BLaER1 (cell line): ENCODE results near the gene TTC4.

Source experiments
- H3K27ac ChIP-seq: shearing (Covaris generic); formaldehyde crosslinking; 2 replicates; pipeline ENCODE4 v1.8.1; 2022
- H3K27me3 ChIP-seq: shearing (Covaris generic); formaldehyde crosslinking; 2 replicates; pipeline ENCODE4 v1.8.1; 2022
- H3K36me3 ChIP-seq: shearing (Covaris generic); formaldehyde crosslinking; 2 replicates; pipeline ENCODE4 v1.8.1; 2022
- H3K4me1 ChIP-seq: shearing (Covaris generic); formaldehyde crosslinking; 2 replicates; pipeline ENCODE4 v1.8.1; 2022
- H3K4me2 ChIP-seq: shearing (Covaris generic); formaldehyde crosslinking; 2 replicates; pipeline ENCODE4 v1.8.1; 2022
- H3K4me3 ChIP-seq: shearing (Covaris generic); formaldehyde crosslinking; 2 replicates; pipeline ENCODE4 v1.8.1; 2022
- H3K9ac ChIP-seq: shearing (Covaris generic); formaldehyde crosslinking; 2 replicates; pipeline ENCODE4 v1.8.1; 2022
- H3K9me3 ChIP-seq: shearing (Covaris generic); formaldehyde crosslinking; 2 replicates; pipeline ENCODE4 v1.8.1; 2022
- H4K20me1 ChIP-seq: shearing (Covaris generic); formaldehyde crosslinking; 2 replicates; pipeline ENCODE4 v1.8.1; 2022
- Cebpa-rat ChIP-seq: shearing (Covaris generic); IDR thresholded peaks from 2 replicates; pipeline ENCODE4 v1.8.1; 2022

TTC4 gene

GRCh38 chr1:54701996-54702395, 13.7 kb upstream of the TTC4 start:
- Histone ChIP-seq H3K27ac (no peak overlapping the region), H3K27me3 (no peaks in the 10 kb centered on the region), H3K4me1 (no peaks in the 10 kb centered on the region), H3K9ac (no peak overlapping the region), H3K4me3 (no peak overlapping the region), H3K9me3 (no peaks in the 10 kb centered on the region), H3K36me3 (no peaks in the 10 kb centered on the region), H4K20me1 (no peaks in the 10 kb centered on the region), H3K4me2 (no peak overlapping the region)
- no peak for TF ChIP-seq Cebpa-rat

GRCh38 chr1:54703471-54703870, 12.2 kb upstream of the TTC4 start:
- Histone ChIP-seq H3K27me3 (no peaks in the 10 kb centered on the region), H4K20me1 (no peaks in the 10 kb centered on the region), H3K9ac (no peak overlapping the region), H3K9me3 (no peaks in the 10 kb centered on the region), H3K36me3 (no peaks in the 10 kb centered on the region), H3K4me1 (no peaks in the 10 kb centered on the region), H3K4me2 (no peak overlapping the region), H3K27ac (no peak overlapping the region), H3K4me3 (no peak overlapping the region)
- TF ChIP-seq Cebpa-rat: no peak

DNA sequence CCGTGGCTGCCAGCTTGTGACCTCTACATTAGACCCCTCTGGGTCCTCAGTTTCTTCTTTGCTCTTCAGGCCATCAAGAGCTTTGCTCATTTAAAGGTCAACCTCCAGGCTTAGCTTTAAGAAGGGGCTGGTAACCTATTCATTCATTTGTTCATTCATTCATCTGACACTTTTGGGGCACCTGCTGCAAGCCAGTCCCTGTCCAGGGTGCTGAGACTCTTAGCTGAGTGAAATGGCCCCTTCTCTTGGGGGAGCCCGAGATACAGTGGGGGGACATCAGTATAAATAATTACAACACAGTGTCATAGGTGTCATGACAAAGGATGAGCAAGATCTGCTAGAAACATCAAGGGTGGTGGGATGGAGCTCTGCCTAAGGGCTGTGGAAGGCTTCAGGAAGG, 10.5 kb upstream of the TTC4 start:
- no peak overlapping the region for H3K9ac ChIP-seq
- no peak overlapping the region for H3K4me3 ChIP-seq
- H3K4me2 ChIP-seq: no peak overlapping the region
- H4K20me1 ChIP-seq: no peaks in the 10 kb centered on the region
- no peaks in the 10 kb centered on the region for H3K27me3 ChIP-seq
- no peak for TF ChIP-seq Cebpa-rat
- H3K27ac ChIP-seq: no peak overlapping the region
- no peaks in the 10 kb centered on the region for H3K36me3 ChIP-seq
- no peaks in the 10 kb centered on the region for H3K4me1 ChIP-seq
- H3K9me3 ChIP-seq: no peaks in the 10 kb centered on the region

DNA sequence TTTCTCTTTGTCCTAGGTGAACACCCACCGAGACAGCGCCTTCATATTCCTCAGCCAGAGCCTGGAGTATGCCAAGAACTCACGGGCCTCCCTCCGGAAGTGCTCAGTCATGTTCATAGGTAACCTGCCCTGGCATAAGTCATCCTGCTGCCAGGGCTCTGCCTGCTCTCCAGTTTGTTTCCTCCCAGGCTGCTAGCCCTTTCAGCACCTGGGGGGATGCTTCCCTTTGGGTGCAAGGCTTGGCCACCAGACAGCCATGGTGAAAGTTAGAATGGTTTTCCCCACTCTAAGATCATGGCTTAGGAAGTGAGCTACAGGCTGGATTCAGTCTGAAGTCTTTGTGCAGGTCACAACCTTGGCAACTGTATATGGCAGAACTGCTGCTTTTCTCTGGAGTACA, 9.2 kb upstream of the TTC4 start:
- H3K9ac ChIP-seq: no peak overlapping the region
- H3K4me2 ChIP-seq: no peak overlapping the region
- no peaks in the 10 kb centered on the region for H3K27me3 ChIP-seq
- no peak overlapping the region for H3K27ac ChIP-seq
- no peaks in the 10 kb centered on the region for H3K9me3 ChIP-seq
- H3K4me1 ChIP-seq: no peaks in the 10 kb centered on the region
- TF ChIP-seq Cebpa-rat: no peak
- H3K4me3 ChIP-seq: no peak overlapping the region
- no peaks in the 10 kb centered on the region for H4K20me1 ChIP-seq
- no peaks in the 10 kb centered on the region for H3K36me3 ChIP-seq

DNA sequence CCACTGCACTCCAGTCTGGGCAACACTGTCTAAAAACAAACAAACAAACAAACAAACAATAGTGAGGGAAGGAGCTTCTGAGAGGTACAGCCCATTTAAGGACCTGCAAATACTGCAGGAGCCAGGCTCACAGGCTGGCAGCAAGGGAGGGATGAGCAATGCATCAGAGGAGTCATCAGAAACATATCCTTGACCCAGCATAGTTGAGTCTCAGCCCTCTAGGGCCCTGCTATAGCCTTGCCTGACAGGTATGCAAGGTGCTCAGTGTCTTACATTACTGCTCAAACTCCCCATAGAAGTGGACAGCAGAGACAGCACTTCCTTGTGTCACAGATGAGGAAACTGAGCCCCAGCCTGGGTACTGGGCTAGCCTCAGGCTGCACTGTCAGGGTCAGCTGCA, 7.3 kb upstream of the TTC4 start:
- no peak overlapping the region for H3K4me2 ChIP-seq
- no peaks in the 10 kb centered on the region for H3K4me1 ChIP-seq
- no peak for TF ChIP-seq Cebpa-rat
- H3K27ac ChIP-seq: no peak overlapping the region
- no peaks in the 10 kb centered on the region for H3K36me3 ChIP-seq
- H3K9ac ChIP-seq: no peak overlapping the region
- H3K9me3 ChIP-seq: no peaks in the 10 kb centered on the region
- H4K20me1 ChIP-seq: no peaks in the 10 kb centered on the region
- H3K4me3 ChIP-seq: no peak overlapping the region
- no peaks in the 10 kb centered on the region for H3K27me3 ChIP-seq

DNA sequence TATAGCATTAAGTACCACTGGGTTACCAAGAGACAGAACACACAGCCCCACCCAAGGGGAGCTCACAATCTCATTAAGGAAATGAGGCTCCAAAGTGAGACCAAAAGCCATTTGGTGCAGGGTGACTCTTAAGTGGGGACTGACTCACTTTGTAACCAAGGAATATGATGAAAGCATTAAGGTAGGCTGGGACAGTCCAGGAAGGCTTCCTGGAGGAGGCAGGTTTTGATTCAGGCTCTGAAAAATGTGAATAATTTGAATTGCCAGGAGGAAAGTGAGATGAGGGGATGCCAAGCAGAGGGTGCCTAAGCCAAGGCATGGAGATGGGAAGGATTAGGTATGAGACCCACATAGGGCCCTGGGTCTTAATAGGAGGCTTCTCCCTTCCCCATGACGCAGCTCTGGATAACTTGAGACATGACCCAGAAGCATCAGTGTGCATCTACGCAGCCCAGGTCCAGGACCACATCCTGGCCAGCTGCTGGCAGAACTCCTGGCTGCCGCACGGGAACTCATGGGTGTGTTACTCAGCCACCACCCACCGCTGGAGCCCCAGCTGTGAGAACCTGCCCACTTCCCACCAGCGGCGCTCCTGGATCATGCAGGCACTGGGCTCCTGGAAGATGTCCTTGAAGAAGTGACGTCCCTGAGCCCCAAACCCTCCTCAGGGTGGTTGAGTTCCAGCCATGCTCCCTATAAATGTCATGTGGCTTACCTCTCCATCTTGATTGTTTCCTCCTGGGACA, 5.9 kb upstream of the TTC4 start:
- Histone ChIP-seq H3K36me3 (no peaks in the 10 kb centered on the region), H3K27ac (no peak overlapping the region), H3K27me3 (no peaks in the 10 kb centered on the region), H3K4me1 (no peaks in the 10 kb centered on the region), H3K4me2 (no peak overlapping the region), H3K9me3 (no peaks in the 10 kb centered on the region), H3K9ac (no peak overlapping the region), H3K4me3 (no peak overlapping the region), H4K20me1 (no peaks in the 10 kb centered on the region)
- no peak for TF ChIP-seq Cebpa-rat

- TF ChIP-seq Cebpa-rat: no peak
- Histone ChIP-seq H3K36me3 (no peaks in the 10 kb centered on the region), H3K4me2 (no peak overlapping the region), H4K20me1 (no peaks in the 10 kb centered on the region), H3K4me3 (no peak overlapping the region), H3K27me3 (no peaks in the 10 kb centered on the region), H3K9me3 (no peaks in the 10 kb centered on the region), H3K4me1 (peaks cover 5% of the 10 kb centered on the region), H3K27ac (no peak overlapping the region), H3K9ac (no peak overlapping the region)
Observed at GRCh38 chr1:54710434-54710833, 5.2 kb upstream of the TTC4 start.

GRCh38 chr1:54710841-54711240, 4.8 kb upstream of the TTC4 start:
- no peak overlapping the region for H3K4me2 ChIP-seq
- H3K9me3 ChIP-seq: no peaks in the 10 kb centered on the region
- H3K27me3 ChIP-seq: no peaks in the 10 kb centered on the region
- no peak for TF ChIP-seq Cebpa-rat
- no peak overlapping the region for H3K9ac ChIP-seq
- H3K4me1 ChIP-seq: peaks cover 5% of the 10 kb centered on the region
- H3K27ac ChIP-seq: no peak overlapping the region
- H3K4me3 ChIP-seq: no peak overlapping the region
- H3K36me3 ChIP-seq: no peaks in the 10 kb centered on the region
- no peaks in the 10 kb centered on the region for H4K20me1 ChIP-seq

GRCh38 chr1:54711536-54711935, 4.1 kb upstream of the TTC4 start:
- H3K36me3 ChIP-seq: no peaks in the 10 kb centered on the region
- peaks cover 9% of the 10 kb centered on the region for H3K4me1 ChIP-seq
- TF ChIP-seq Cebpa-rat: no peak
- no peaks in the 10 kb centered on the region for H3K9me3 ChIP-seq
- H3K27ac ChIP-seq: no peak overlapping the region
- no peak overlapping the region for H3K4me2 ChIP-seq
- no peak overlapping the region for H3K4me3 ChIP-seq
- no peak overlapping the region for H3K9ac ChIP-seq
- no peaks in the 10 kb centered on the region for H4K20me1 ChIP-seq
- H3K27me3 ChIP-seq: no peaks in the 10 kb centered on the region

DNA sequence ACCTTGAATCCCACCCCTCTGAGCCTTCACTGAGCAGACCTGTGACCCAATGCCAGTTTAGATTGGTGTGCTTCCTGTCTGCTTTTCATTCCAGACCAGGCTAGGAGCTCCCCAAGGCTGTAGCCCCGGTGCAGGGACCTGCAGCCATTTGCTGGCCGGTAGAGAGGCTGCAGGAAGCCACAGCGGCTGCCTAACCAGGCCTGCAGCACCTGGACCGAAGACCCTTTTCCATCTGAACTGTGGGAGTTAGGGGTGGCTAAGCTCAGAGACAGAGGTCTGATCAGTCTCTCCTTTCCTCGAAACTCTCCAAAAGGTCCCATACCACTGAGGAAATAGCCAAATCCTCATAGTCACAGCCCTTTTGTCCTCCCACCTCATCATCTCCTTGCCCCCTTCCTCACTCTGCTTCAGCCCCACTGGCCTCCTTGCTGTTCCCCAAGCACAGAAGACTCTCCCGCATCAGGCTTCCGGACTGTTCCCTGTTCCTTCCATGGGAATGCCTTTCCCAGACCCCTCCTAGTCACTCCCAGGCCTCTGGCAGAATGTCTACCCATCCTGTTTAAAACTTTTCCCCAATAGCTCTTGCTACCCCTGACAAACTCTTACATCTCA, 674 bp upstream of the TTC4 start:
- H3K27me3 ChIP-seq: no peaks in the 10 kb centered on the region
- H3K27ac ChIP-seq: peak overlapping the region; percentile 45; the same call in 1 of the 2 replicates
- H4K20me1 ChIP-seq: peaks cover 3% of the 10 kb centered on the region; the same call in 1 of the 2 replicates
- H3K4me1 ChIP-seq: peaks cover 16% of the 10 kb centered on the region
- peak overlapping the region; percentile 84 for H3K4me2 ChIP-seq
- peaks cover 26% of the 10 kb centered on the region for H3K36me3 ChIP-seq
- H3K9me3 ChIP-seq: no peaks in the 10 kb centered on the region
- H3K9ac ChIP-seq: peak overlapping the region; percentile 85
- no peak for TF ChIP-seq Cebpa-rat
- peak overlapping the region; percentile 83 for H3K4me3 ChIP-seq
